Measurements from ENCODE around the gene AEBP1.

The AEBP1 gene

DNA sequence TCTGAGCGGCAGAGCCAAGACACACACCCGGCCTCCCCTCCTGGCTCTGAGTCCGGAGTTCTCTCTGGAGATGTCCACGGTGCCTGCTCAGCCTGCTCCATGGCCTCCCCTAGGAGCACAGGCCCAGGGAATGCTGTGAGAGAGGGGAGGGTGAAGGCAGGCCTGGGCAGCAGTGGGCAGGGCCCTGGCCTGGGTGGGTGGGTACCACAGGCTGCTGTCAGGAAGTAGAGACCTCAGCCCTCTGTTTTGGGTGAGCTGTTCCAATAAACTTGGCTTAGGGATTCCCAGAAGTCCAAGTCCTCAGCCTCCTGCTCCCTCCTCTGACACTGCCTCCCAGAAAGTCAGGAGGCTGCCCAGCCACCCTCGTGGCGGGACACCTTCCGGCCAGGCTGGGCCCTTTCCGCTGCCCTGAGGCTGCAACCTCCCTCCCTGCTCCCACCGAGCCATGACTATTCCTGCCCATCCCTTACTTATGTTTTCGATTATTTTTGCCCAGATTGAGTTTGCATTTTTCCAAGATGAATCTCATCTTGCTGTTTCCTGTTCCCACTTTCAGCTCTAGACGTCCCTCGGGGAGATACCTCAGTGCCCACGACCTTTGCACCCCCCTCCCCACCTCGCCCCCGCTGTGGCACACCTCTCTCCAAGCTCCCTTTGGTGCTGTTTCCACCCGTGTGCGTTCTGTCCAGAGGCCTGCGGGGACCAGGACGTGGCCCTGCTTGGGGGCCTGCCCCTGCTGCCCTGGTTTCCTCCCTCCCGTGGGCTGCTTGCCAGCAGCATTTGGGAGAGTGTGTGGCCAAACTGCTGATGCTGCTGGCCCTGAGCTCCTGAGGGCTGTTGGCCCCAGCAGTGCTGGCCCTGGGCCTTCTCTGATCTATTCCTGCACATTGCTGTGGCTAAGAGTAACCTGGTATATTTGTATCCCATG, 16.0 kb upstream of the AEBP1 start:
- DNase-seq: no peak

DNA sequence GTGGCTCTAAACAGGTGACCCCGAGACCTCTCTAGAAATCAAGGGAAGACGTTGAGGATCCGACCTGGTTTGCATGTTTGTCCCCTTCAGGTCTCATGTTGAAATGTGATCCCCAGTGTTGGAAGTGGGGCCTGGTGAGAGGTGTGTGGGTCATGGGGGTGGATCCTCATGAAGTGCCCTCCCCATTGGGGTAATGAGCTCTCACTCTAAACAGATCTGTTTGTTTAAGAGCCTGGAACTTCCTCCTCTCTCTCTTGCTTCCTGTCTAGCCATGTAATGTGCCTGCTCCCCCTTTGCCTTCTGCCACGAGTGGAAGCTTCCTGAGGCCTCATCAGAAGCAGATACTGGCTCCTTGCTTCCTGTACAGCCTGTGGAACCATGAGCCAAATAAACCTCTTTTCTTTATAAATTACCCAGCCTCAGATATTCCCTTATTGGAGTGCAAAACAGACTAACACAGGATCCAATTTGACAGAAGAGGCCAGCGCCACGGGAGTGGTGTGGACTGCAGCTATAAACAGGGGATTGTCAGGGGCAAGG, 11.0 kb upstream of the AEBP1 start:
- no peak for DNase-seq

DNA sequence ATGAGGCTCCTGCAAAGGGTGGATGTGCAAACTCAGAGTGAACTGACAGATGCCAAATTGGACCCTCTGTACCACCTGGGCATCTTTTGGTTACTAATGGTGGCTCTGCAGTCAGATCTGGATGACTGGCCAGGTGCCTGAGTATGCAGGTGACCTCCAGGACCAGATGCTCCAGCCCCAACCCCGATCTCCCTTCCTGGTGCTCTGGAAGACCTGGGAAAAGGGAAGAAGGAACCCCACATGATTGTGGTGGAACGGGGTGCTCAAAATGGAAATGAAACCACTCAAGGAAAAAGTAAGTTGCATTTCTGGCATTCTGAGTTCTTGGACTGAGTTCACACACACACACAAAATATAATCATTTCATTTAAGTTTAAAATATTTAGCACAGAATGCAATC, 9.8 kb upstream of the AEBP1 start:
- DNase-seq: no peak

- DNase-seq: no peak
Measured at GRCh38 chr7:44094883-44095592, 9.1 kb upstream of the AEBP1 start.

- no peak for DNase-seq
Measured at GRCh38 chr7:44095781-44096180, 8.4 kb upstream of the AEBP1 start.

GRCh38 chr7:44096326-44096881, 7.7 kb upstream of the AEBP1 start:
- no peak for DNase-seq

DNA sequence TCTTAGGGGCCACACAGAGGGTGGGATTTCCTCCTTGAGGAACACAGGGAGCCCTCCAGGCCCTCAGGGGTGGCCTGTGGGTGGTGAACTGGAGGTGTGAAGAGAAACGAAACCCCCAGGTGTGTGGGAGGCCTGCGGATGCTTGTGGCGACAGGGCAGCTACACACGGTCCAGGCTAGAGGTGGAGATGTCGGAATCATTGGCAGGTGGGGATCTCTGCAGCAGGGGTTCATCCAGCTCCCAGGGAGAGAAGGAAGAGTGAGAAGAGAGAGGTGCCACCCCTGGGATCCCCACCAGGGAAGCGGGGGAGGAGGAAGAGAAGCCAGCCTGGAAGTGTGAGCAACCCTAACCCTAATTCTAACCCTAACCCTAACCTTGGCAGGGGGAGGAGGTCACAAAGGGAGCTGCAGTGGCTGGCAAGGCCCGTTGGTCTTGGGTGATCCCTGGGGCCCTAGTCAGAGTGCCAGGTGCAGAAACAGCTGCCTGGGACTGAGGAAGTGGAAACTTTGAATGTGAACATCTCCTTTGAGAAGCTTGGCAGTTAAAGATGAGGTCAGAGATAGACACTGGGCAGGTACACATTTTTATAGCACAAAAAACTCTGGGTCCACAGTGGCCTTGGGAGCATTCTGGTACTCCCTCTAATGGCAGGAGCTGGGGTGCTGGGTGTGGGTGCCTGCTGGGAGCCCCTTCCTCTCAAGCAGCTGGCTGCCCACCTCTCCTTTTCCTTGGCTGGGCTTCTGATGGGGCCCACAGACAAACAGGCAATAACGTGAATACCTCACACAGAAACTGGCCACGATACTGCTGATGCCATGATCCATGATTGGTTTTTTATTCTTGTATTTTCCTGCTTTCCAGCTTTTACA, 6.8 kb upstream of the AEBP1 start:
- no peak for DNase-seq

GRCh38 chr7:44098092-44099068, 5.8 kb upstream of the AEBP1 start:
- no peak for DNase-seq

GRCh38 chr7:44099669-44100068, 4.5 kb upstream of the AEBP1 start:
- no peak for DNase-seq

- no peak for DNase-seq
Measured at GRCh38 chr7:44100458-44101302, 3.5 kb upstream of the AEBP1 start.

DNA sequence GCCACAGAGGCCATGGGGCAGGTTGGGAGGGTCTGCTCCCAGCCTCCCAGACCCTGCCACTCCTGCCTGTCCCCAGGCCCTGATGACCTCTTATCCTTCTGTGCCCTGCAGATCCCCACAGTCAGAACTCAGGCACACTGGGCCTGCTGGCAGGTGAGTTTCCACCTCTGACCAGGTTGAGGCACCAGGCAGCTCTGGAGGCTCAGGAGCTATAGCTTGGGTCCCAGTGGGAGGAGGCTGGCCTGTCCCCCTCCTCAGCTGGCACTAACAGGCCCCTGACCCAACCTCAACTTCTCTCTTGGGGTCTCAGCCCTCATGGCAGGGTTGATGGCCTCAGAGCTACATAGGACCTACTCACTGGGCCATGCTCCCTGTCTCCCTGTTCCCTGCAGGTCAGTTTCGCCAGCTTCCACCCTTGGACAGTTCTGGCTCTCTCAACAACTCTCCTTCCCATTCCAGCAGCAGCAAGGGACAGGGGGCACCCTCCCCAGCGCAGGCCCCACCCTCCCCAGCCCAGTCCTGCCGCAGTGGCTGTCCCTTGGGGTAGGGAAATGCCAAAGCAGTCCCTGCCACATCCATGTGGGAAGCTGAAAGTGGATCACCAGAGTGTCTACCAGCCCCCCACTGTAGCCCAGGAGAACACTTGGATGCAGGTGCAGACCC, 2.7 kb upstream of the AEBP1 start:
- no peak for DNase-seq

GRCh38 chr7:44101966-44102845, 1.9 kb upstream of the AEBP1 start:
- no peak for DNase-seq

DNA sequence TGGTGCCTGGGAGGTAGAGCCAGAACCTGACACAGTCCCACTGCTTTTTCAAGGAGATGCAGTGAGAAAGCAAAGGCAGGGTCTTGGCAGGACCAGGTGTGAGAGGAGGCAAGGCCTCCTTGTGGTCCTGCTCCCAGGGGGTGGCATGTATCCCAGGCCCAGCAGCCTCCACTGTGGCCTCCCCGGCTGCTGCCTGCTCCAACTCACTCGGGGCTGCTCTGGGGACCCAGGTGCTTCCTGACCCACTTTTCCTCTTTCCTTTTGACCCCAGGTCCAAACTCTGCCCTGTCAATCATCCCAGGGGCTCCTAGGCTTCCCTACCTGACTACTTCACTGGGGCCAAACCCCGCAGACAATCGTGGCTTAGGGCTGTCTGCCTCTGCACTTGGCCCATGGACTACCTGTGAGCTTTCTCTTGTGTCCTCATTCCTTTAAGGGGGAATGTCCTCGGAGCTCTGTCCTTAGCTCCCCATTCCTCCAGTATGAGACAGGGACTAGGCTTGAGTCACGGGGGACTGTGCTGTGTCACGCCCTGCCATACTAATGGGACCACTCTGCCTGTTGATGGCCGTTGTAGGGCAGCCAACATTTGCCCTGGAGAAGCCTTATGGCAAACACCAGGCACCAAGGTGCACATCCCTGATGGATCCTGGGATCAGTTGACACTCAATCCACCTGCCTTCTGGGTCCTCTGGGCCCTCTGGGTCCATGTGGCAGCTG, 1.1 kb upstream of the AEBP1 start:
- no peak for DNase-seq

DNA sequence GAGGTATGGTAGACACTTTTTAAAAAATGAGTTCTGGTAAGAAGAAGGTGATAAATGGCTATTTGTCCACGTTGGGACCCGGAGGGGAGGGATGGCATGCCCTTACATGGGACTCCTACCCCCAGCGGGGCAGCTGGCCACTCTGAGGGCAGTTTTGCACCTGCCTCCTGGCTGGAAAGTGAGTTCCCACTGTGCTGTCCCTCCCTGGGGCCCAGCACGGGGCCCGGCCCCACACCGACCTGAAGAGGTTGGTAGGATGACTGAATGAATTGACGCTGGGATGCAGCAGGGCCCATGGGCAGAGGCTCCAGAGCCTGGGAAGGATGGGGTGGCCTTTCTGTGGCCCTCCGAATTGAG, 601 bp upstream of the AEBP1 start:
- DNase-seq: no peak

DNA sequence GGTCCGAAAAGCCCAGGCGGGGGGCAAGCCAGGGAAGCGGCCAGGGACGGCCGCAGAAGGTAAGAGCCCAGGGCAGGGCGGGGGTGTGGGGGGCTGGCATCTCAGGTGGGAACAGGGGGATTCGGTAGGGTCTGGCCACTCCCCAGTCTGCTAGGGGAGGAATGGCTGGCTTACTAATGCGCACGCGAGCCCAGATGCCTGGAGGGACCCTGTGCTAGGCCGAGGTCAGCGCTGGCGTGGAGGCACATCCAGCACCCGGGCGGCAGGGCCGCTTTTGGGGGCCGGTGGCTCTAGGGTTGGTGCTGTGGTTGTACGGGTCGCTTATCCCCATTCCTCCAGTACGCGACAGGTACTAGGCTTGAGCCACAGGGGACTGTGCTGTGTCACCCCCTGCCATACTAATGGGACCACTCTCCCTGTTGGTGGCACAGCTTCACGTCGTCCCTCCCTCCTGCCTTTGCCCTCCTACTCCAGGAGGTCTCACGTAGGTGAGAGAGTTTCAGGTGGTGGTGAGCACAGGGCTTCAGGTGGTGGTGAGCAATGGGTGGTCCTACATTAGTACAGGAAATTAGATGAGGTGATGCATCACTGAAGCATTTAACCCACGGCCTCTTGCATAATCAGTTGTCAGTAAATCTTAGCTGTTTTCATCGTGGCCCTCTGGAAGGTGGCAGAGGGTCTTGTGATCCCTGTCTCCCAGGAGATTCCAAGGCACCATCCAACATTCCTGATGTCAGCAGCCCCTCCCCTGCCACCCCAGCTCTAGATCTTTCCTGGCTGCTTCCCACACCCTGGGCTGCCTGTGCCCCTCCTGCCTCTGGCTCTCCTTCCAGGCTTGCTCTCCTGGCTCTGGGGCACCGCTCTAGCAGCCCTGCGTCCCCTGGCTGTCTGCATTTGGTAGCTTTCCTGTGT, 971 bp downstream of the AEBP1 start:
- DNase-seq: no peak

DNA sequence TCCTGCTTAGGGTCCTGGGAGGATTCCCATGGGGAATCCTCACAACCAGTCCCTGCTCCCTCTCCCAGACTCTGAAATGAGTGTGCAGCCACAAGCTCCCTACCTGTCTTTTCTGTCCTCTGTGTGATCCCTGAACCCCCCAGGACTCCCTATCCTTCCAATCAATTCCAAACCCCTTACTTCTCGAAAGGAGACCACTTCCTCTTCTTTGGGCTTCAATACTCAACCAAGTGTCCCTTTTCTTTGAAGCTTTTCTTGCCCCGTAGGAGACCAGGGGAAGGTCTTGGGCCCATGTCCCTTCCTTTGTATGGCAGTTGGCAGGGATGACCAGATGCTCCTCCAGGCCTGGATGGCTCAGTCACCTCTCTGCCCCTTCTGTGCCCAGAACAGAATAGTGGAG, 1.7 kb downstream of the AEBP1 start:
- no peak for DNase-seq
